SU-DHL-6 (cell line): ENCODE results near the gene RELL2.

Experiments
- H2AFZ ChIP-seq: fragments of 200-600 bp; sonication (generic); 2 replicates; pipeline ENCODE4 v1.6.1; 2014; ENCODE audit warnings: low read depth, mild to moderate bottlenecking, moderate library complexity, mixed read lengths, antibody characterized with exemption, low read length; ENCODE audit not compliant: severe bottlenecking
- H3F3A ChIP-seq: fragments of 200-600 bp; shearing (Covaris generic); 2 replicates; pipeline ENCODE4 v1.6.0; 2016; ENCODE audit warnings: antibody characterized with exemption, mild to moderate bottlenecking; ENCODE audit not compliant: insufficient read depth
- H3K27ac ChIP-seq: fragments of 200-600 bp; sonication (generic); 2 replicates; pipeline ENCODE4 v1.5.1; 2016; ENCODE audit warnings: low read depth, mild to moderate bottlenecking, low read length, moderate library complexity, mixed read lengths
- H3K27me3 ChIP-seq: fragments of 200-600 bp; sonication (generic), shearing (Covaris generic); 2 replicates; pipeline ENCODE4 v1.6.0; 2014; ENCODE audit warnings: mild to moderate bottlenecking, low read length
- H3K36me3 ChIP-seq: fragments of 200-600 bp; sonication (generic); 2 replicates; pipeline ENCODE4 v1.6.1; 2014; ENCODE audit warnings: mild to moderate bottlenecking, low read length, mixed read lengths
- H3K4me2 ChIP-seq: fragments of 300-600, 200-600 bp; shearing (Covaris generic), sonication (generic); 2 replicates; pipeline ENCODE4 v1.6.0; 2014; ENCODE audit warnings: low read length, low read depth, mild to moderate bottlenecking; ENCODE audit not compliant: poor library complexity, severe bottlenecking
- H3K4me3 ChIP-seq: fragments of 200-600 bp; sonication (generic); 2 replicates; pipeline ENCODE4 v1.5.1; 2014; ENCODE audit warnings: antibody characterized with exemption, low read length, mild to moderate bottlenecking, mixed read lengths; ENCODE audit not compliant: insufficient read depth, poor library complexity, severe bottlenecking
- H3K79me2 ChIP-seq: fragments of 200-600 bp; sonication (generic); 2 replicates; pipeline ENCODE4 v1.6.1; 2014; ENCODE audit warnings: mild to moderate bottlenecking, low read length, moderate library complexity; ENCODE audit not compliant: insufficient read depth
- H3K9ac ChIP-seq: fragments of 200-600 bp; sonication (generic); 2 replicates; pipeline ENCODE4 v1.7.0; 2014; ENCODE audit warnings: mild to moderate bottlenecking, low read length
- H3K9me2 ChIP-seq: fragments of 200-600 bp; sonication (generic); replicated peaks from 2 replicates; pipeline ENCODE4 v1.6.1; 2014; ENCODE audit warnings: low read length; ENCODE audit not compliant: insufficient read depth
- H3K9me3 ChIP-seq: fragments of 200-600 bp; sonication (generic); 2 replicates; pipeline ENCODE4 v1.6.1; 2014; ENCODE audit warnings: low read length, mixed read lengths; ENCODE audit not compliant: insufficient read depth
- H4K20me1 ChIP-seq: fragments of 200-600 bp; sonication (generic); 2 replicates; pipeline ENCODE4 v1.6.1; 2014; ENCODE audit warnings: low read depth, mild to moderate bottlenecking, antibody characterized with exemption, low read length, moderate library complexity, mixed read lengths
- CTCF ChIP-seq: fragments of 200-600 bp; sonication (generic); IDR thresholded peaks from one replicate; pipeline ENCODE4 v1.5.1; 2017; ENCODE audit warnings: antibody characterized with exemption, mild to moderate bottlenecking, low read length, moderate library complexity; ENCODE audit not compliant: insufficient read depth, poor library complexity, severe bottlenecking
- EZH2phosphoT487 ChIP-seq: fragments of 200-600 bp; sonication (generic), shearing (Covaris generic); conservative IDR thresholded peaks from 2 replicates; pipeline ENCODE4 v1.6.1; 2018; ENCODE audit warnings: mild to moderate bottlenecking, antibody characterized with exemption, low read length, moderate library complexity, mixed read lengths

RELL2 gene

DNA sequence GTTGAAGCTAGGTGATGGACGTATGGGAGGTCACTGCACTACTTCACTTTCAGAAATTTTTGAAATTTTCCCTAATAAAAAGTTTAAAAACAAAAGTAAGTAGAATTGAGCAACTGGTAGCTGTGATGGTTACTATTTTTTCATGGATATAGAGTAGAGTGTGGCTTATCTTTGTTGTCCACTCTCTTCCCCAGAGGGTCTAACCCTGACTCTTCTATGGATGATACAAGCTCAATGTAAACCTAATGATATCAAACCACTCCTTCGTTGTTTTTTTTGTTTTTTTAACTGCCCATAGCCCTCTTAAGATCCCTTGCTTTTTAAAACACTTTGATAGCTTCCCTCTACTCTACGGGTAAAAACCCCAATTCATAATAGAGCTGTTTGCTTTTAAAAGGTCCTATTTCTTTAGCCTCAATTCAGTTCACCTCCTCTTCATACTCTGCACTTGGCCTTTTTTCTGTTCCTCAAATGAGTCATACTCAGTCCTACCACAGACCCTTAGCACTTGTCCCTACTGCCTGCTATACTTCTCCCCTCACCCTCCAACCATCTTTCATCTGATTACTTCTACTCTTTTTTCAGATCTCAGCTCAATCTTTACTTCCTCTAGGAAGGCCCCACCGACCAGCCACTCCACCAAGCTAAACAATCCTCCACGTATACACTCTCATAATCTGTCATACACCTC, 2.8 kb upstream of the RELL2 start:
- Histone ChIP-seq H3K9me3 (no peaks in the 10 kb centered on the region), H3K4me3 (no peak overlapping the region), H2AFZ (no peak overlapping the region), H3K27ac (no peak overlapping the region), H3K9ac (no peak overlapping the region), H3K27me3 (no peaks in the 10 kb centered on the region), H3F3A (peaks cover 7% of the 10 kb centered on the region; the same call in 1 of the 2 replicates), H3K9me2 (no peaks in the 10 kb centered on the region), H3K4me2 (peak overlapping the region; percentile 71), H3K36me3 (peaks cover 16% of the 10 kb centered on the region), H4K20me1 (peaks cover 15% of the 10 kb centered on the region), H3K79me2 (peaks cover 78% of the 10 kb centered on the region)
- no peak for TF ChIP-seq EZH2phosphoT487
- no peak for TF ChIP-seq CTCF

GRCh38 chr5:141634720-141635119, 2.1 kb upstream of the RELL2 start:
- H3K79me2 ChIP-seq = peaks cover 77% of the 10 kb centered on the region
- peak overlapping the region; percentile 94; the same call in 1 of the 2 replicates for H3K9ac ChIP-seq
- H3F3A ChIP-seq = peaks cover 8% of the 10 kb centered on the region; the same call in 1 of the 2 replicates
- no peak overlapping the region for H3K4me3 ChIP-seq
- no peak overlapping the region for H2AFZ ChIP-seq
- H4K20me1 ChIP-seq = peaks cover 15% of the 10 kb centered on the region
- H3K27ac ChIP-seq = no peak overlapping the region
- TF ChIP-seq EZH2phosphoT487 (no peak), CTCF (no peak)
- H3K4me2 ChIP-seq = peak overlapping the region; percentile 71
- no peaks in the 10 kb centered on the region for H3K9me3 ChIP-seq
- H3K36me3 ChIP-seq = peaks cover 16% of the 10 kb centered on the region
- no peaks in the 10 kb centered on the region for H3K27me3 ChIP-seq
- H3K9me2 ChIP-seq = no peaks in the 10 kb centered on the region

DNA sequence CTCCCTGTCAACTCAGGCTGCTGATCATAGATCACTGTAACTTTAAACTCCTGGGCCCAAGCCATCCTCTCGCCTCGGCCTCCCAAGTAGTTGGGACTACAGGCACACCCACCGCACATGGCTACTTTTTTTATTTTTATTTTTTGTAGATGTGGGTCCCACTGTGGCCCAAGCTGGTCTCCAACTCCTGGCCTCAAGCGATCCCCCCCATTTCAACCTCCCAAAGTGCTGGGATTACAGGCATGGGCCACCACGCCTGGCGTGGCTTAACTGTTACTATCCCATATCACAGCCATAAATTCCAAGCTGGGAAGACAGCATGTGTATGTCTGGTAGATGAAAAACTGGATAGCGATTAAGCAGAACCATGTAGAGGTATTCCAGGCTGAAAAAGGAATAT, 1.2 kb upstream of the RELL2 start:
- H3K4me3 ChIP-seq = peak overlapping the region; percentile 97
- H3K36me3 ChIP-seq = peaks cover 13% of the 10 kb centered on the region
- H4K20me1 ChIP-seq = peaks cover 15% of the 10 kb centered on the region
- H3K4me2 ChIP-seq = peak overlapping the region; percentile 71
- H3K27ac ChIP-seq = no peak overlapping the region
- no peaks in the 10 kb centered on the region for H3K27me3 ChIP-seq
- H3K79me2 ChIP-seq = peaks cover 68% of the 10 kb centered on the region
- H3K9me2 ChIP-seq = no peaks in the 10 kb centered on the region
- H3F3A ChIP-seq = peaks cover 8% of the 10 kb centered on the region; the same call in 1 of the 2 replicates
- no peaks in the 10 kb centered on the region for H3K9me3 ChIP-seq
- no peak for TF ChIP-seq EZH2phosphoT487
- TF ChIP-seq CTCF = no peak
- H2AFZ ChIP-seq = no peak overlapping the region
- H3K9ac ChIP-seq = peak overlapping the region; percentile 94
